ENCODE data around the gene GTSE1. TPM values are rescaled to one million over a fixed set of nuclear protein-coding genes. Genes with fewer than 3 reads are reported as not detected.
A peak's percentile ranks its signal among the peaks of the same experiment; 100 is the strongest.

GTSE1 gene
- total RNA-seq, 2 experiments from 2014 or later: 96.4 to 103 TPM

DNA sequence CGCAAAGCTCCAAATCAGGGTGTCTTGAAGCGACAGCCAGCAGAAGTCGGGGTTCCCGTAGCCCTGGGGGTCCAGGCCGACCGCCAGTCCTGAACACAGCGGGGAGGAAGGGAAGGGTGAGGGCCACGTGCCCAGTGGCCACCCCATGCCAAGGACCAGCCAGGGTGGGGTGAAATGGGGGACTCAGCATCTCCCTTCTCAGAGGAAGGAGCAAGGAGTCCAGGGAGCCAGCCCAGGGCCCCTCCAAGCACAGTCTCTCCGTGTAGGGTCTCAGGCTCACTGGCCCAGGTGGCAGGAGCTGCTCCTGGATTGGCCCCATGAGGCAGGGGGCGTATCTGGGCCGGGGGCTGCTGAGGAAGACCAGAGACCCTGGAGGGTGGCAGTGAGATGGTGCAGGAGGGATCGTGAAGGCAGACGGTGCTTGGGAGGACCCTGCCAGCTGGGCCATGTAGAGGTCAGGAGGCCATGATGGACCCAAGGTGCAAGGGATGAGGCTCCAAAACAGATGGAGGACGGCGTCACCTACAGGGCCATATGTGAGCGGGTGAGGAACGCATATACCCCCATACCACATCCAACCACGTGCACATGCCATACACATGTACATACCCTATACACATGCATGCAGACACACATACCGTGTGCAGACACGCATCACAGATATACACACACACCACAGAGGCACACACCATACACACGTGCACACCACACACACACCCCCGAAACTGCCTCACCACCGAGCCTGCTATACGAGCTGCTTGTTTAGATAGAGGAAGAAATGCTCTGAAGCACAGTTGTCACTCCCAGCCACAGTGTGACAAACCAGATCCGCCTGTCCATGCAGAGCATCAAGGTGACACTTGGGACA is 73.3 kb downstream of the GTSE1 start:
- H3K27ac Mint-ChIP-seq: peak overlapping the region; percentile 69
- no peaks in the 10 kb centered on the region for H3K9me3 Mint-ChIP-seq
- peaks cover 2% of the 10 kb centered on the region for H3K27me3 Mint-ChIP-seq
- no peaks in the 10 kb centered on the region for H3K36me3 Mint-ChIP-seq (ENCODE audit: low read depth)
- ChIA-PET CTCF (interaction anchor here (1.0 kb wide), 1 partner anchor 173 kb away, joined by 4 read pairs; no protein-coding TSS in a partner anchor), POLR2A (no interaction called here)
- H3K4me1 Mint-ChIP-seq: peaks cover 30% of the 10 kb centered on the region
- no peak for DNase-seq
- no peak overlapping the region for H3K4me3 Mint-ChIP-seq

DNA sequence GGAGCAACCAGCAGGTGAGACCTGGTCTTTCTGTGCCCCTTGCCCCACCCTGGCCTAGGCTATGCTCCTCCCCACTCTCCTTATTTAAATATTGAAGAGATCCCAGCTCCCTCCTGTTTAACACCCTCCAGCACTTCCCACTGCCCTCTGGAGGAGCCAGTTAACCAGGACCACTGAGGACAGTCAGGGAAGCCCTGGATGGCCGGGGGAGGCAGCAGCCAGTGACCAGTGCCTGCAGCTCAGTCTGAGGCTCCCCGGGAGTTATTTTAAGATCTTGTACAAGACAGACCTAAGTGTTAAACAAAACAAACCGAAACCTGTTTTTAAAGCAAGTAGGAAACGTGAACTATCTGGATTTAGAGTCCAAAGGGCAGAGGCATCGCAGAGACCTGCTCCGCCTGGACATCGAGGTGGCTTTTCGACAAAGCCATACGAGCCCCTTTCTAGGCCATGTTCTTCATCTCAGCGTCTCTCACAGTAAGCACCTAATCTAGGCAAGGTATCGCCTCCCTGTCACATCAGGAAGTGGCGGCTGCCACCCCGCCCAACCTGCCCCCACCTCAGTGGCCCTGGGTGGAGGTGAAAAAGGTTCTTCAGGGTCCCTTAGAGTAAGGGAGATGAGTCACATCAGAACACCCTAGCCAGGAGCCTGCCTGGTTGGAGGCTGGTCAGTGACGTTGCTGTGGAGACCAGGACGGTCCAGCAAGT is 74.1 kb downstream of the GTSE1 start:
- Mint-ChIP-seq H3K27me3 (peaks cover 2% of the 10 kb centered on the region), H3K27ac (peak overlapping the region; percentile 69), H3K9me3 (peaks cover 2% of the 10 kb centered on the region), H3K4me3 (no peak overlapping the region), H3K4me1 (peaks cover 30% of the 10 kb centered on the region), H3K36me3 (ENCODE audit: low read depth) (no peaks in the 10 kb centered on the region)
- ChIA-PET CTCF (no interaction called here), POLR2A (no interaction called here)
- DNase-seq: peak; percentile 17

DNA sequence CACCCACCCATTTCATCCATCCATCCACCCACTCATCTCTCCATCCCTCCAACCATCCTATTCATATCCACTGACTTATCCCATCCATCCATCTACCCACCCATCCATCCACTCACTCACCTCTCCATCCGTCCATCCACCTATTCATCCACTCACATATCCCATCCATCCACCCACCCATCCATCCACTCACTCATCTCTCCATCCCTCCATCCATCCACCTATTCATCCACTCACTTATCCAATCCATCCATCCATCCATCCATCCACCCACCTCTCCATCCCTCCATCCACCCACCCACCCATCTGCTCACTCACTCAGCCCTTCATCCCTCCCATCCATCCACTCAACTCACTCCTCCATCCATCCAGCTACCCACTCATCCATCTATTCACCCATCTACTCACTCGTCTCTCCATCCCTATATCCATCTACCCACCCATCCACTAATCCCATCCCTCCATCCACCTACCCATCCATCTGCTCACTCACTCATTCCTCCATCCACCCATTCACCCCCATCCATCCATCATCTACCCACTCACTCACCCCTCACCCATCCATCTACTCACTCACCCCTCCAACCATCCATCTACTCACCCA is 75.1 kb downstream of the GTSE1 start:
- ChIA-PET POLR2A (interaction anchor here (0.7 kb wide), 1 partner anchor 75 kb away, joined by 3 read pairs; the partner anchor contains the start of gene GTSE1), CTCF (no interaction called here)
- Mint-ChIP-seq H3K4me1 (peaks cover 30% of the 10 kb centered on the region), H3K9me3 (peaks cover 6% of the 10 kb centered on the region), H3K4me3 (no peak overlapping the region), H3K27ac (no peak overlapping the region), H3K36me3 (ENCODE audit: low read depth) (no peaks in the 10 kb centered on the region), H3K27me3 (peaks cover 2% of the 10 kb centered on the region)
- DNase-seq: no peak

DNA sequence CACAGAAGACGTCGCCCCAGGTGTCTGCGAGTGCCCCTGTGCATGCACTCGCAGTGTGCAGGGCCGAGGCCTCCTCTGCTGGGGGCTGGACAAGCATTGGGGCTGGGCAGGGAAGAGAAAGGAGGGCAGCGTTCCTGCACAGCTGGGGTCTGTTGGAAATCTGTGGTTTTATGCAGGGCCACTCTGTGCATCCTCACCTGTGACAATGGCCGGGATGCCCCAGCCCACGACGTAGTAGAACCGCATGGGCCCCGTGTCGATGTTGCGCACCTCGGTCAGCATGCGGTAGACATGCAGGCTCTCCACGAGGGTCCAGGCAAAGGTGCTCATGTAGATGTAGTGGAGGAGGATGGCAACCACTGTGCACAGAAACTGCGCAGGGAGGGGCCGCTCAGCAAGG is 76.0 kb downstream of the GTSE1 start:
- Mint-ChIP-seq H3K4me3 (no peak overlapping the region), H3K9me3 (peaks cover 8% of the 10 kb centered on the region), H3K27me3 (peaks cover 2% of the 10 kb centered on the region), H3K4me1 (peaks cover 29% of the 10 kb centered on the region), H3K27ac (no peak overlapping the region), H3K36me3 (ENCODE audit: low read depth) (no peaks in the 10 kb centered on the region)
- ChIA-PET CTCF (no interaction called here), POLR2A (no interaction called here)
- DNase-seq: no peak

DNA sequence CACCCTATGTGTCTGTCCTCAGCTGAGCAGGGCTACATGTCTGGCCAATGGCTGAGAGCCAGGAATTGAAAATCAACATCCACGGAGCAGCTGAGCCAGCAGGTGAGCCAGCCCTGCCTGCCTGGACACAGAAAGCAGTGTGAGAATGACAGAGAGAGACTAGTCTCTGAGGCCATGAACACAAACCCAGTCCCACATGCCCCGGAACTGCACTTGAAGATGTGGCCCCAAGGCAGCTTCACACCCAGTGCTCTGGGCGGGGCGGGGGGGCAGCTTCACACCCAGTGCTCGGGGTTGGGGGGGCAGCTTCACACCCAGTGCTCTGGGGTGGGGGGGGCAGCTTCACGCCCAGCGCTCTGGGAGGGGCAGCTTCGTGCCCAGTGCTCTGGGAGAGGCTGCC is 76.5 kb downstream of the GTSE1 start:
- no peak overlapping the region for H3K4me3 Mint-ChIP-seq
- ChIA-PET POLR2A (no interaction called here), CTCF (no interaction called here)
- peaks cover 2% of the 10 kb centered on the region for H3K27me3 Mint-ChIP-seq
- H3K27ac Mint-ChIP-seq: no peak overlapping the region
- DNase-seq: no peak
- H3K9me3 Mint-ChIP-seq: peaks cover 8% of the 10 kb centered on the region
- H3K36me3 Mint-ChIP-seq (ENCODE audit: low read depth): no peaks in the 10 kb centered on the region
- peaks cover 28% of the 10 kb centered on the region for H3K4me1 Mint-ChIP-seq

DNA sequence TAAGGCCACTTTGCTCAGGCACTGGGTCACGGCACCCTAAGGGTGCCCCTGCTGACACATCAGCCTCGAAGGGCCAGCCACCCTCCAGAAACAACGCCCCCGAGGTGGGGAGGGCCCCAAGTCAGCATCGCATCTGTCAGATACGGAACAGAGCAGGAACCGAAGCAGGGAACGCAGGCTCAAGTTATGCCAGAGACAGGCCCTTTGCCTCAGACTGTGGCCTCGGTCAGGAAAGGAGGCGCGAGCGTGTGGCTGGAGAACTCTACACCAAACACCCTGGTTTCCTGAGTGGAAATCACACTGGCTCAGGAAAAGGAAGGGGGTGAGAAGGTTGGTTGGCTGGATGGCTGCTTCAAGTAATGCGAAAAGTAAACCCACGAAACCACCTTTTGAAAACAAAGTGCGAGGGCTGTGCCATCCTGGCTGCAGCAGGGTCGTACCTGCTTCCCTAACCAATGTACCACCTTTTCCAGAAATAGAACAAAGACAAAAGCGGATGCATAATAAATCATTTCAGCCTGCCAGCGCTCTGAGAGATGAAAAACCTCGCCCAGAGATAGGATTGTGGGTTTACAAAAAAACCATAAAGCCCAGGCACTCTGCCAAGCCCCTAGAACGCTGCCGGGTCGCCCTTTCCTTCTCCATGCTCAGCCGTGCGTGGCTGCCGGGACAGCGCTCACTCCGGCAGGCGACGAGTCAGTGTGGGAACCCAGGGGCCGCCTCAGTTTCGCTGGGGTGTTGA is 77.4 kb downstream of the GTSE1 start:
- POLR2A ChIA-PET: no interaction called here
- H3K4me3 Mint-ChIP-seq: no peak overlapping the region
- H3K4me1 Mint-ChIP-seq: peaks cover 28% of the 10 kb centered on the region
- H3K27me3 Mint-ChIP-seq: peaks cover 2% of the 10 kb centered on the region
- DNase-seq: no peak
- CTCF ChIA-PET: no interaction called here
- H3K27ac Mint-ChIP-seq: no peak overlapping the region
- peaks cover 8% of the 10 kb centered on the region for H3K9me3 Mint-ChIP-seq
- H3K36me3 Mint-ChIP-seq (ENCODE audit: low read depth): no peaks in the 10 kb centered on the region

DNA sequence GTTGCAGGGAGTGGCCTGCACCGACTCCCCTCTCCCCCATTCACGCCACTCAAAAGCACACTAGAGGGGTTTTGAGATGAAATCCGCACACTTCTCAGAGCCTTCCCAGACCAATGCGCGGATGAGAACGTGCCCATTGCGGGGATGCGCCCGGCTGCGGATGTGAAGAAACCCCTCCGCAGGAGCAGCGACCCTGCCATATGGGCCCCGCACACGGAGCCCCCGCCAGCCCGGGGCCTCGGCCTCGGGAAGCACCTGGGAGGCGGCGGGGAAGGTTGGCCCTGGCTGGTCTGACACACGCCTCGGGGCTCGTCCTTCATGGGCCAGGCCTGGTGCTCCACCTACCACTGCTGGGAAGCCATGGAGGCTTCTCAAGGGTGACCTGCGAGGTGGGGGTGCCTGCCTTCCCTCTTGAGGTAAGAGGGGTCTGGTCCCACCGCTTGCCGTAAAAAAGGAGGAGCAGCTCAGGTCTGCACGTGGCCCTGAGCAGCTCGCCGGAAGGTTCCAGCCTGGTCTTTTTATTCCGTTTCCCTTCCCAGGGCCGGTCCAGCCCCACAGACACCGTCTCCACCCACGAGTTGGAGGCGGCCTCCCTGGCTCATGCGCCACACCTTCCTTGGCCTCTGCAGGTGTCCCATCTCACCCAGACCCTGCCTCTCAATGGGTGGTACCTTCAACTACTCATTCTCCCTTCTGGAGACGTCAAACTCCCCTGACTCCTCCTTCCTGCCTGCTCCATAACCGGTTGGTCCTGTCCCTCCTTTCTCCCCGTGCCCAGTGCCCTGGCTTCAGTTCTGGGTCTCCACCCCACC is 78.2 kb downstream of the GTSE1 start:
- H3K4me3 Mint-ChIP-seq: no peak overlapping the region
- H3K4me1 Mint-ChIP-seq: peaks cover 28% of the 10 kb centered on the region
- CTCF ChIA-PET: no interaction called here
- peaks cover 2% of the 10 kb centered on the region for H3K27me3 Mint-ChIP-seq
- no peak overlapping the region for H3K27ac Mint-ChIP-seq
- peaks cover 8% of the 10 kb centered on the region for H3K9me3 Mint-ChIP-seq
- POLR2A ChIA-PET: no interaction called here
- DNase-seq: no peak
- H3K36me3 Mint-ChIP-seq (ENCODE audit: low read depth): no peaks in the 10 kb centered on the region

DNA sequence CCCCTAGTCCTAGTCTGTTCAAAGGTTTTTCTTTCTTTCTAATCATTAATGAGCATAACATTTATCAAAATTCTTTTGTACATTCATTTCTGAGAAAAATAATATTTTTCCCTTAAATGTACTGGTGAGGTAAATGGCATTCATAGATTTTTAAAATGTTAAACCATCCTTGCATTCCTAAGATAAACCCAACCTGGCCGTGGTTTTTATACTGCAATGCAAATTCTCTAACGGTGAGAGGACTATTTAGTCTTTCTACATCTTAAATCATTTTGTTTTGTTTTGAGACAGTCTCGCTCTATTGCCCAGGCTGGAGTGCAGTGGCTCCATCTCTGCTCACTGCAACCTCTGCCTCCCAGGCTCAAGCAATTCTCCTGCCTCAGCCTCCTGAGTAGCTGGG is 79.4 kb downstream of the GTSE1 start:
- H3K4me1 Mint-ChIP-seq: peaks cover 19% of the 10 kb centered on the region
- DNase-seq: no peak
- H3K9me3 Mint-ChIP-seq: peaks cover 8% of the 10 kb centered on the region
- CTCF ChIA-PET: interaction anchor here (1.2 kb wide), 1 partner anchor 8 kb away, joined by 3 read pairs; no protein-coding TSS in a partner anchor
- H3K27me3 Mint-ChIP-seq: peaks cover 2% of the 10 kb centered on the region
- H3K4me3 Mint-ChIP-seq: no peak overlapping the region
- H3K27ac Mint-ChIP-seq: no peak overlapping the region
- POLR2A ChIA-PET: no interaction called here
- no peaks in the 10 kb centered on the region for H3K36me3 Mint-ChIP-seq (ENCODE audit: low read depth)

DNA sequence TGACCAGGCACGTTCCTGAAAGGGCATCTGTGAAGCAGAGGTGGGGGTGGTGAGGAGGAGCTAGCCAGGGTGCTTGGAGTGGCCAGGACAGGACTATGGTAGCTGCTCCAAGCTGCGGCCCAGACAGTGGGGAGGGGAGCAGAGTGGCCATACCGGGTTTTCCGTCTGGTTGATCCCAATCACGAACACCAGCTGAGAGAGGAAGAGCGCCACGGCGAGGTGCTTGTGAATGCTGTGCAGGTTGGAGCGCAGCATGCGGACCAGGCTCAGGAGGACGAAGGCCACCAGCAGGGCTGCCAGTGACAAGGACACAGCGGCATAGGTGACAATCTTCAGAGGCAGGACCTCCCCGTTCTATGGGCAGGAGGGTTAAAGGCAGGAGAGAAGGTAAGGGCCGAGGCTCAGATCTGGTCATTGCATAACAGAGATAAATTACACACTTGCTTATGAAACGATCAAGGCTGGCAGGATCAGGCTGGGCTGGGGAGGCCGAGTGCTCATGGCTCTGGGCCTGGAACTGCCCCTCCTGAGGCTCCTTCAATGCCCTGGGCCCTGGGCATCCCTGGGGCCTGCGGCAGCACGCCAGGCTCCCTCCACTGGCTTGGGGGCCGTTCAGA is 80.3 kb downstream of the GTSE1 start:
- Mint-ChIP-seq H3K4me1 (peaks cover 13% of the 10 kb centered on the region), H3K27me3 (no peaks in the 10 kb centered on the region), H3K9me3 (peaks cover 8% of the 10 kb centered on the region), H3K27ac (no peak overlapping the region), H3K4me3 (no peak overlapping the region), H3K36me3 (ENCODE audit: low read depth) (no peaks in the 10 kb centered on the region)
- no peak for DNase-seq
- ChIA-PET CTCF (interaction anchor here (1.2 kb wide), 1 partner anchor 9 kb away, joined by 3 read pairs; no protein-coding TSS in a partner anchor), POLR2A (no interaction called here)

DNA sequence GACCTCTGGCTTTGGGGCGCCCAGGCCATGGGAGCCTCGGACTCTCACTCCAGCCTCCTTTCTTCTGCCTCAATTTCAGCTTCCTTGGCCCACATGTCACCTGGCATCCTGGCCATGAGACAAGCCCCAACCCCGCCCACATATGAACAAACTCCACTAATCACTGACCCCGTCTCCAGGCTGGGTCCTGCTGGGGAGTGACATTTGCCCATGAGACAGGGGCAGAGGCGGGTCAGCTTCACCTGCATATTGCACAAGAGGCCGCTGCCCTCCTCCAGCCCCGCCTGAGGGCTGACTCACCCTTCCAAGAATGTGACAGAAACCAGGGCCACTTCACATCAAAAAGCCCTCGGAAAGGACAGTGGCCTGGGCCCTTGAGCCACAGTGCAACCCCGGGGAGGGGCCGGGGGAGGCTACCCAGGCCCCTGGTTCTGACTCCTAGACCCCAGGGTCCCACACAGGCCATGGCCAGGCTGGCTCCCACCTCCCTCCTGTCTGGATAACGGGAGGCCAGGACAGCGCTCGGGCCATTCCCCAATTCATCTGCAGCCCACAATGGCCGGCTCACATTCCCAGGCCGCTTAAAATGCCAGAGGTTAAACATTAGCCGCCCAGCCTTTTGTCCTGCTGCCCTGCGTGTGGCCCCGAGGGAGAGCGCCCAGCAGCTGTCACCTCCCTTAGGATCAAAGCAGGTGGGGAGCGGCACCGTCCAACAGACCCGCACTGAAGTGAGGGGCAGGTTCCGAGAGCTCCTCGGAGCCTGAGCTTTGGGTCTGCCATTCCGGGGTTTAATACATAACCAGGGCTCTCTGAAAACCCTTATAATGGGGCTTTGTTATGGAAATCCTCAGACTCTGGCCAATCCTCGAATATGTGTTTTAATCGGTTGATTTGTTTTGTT is 81.1 kb downstream of the GTSE1 start:
- Mint-ChIP-seq H3K36me3 (ENCODE audit: low read depth) (no peaks in the 10 kb centered on the region), H3K27me3 (no peaks in the 10 kb centered on the region), H3K9me3 (peaks cover 8% of the 10 kb centered on the region), H3K4me1 (peaks cover 13% of the 10 kb centered on the region), H3K4me3 (no peak overlapping the region), H3K27ac (no peak overlapping the region)
- DNase-seq: no peak
- ChIA-PET CTCF (interaction anchor here (1.1 kb wide), 1 partner anchor 180 kb away, joined by 3 read pairs; no protein-coding TSS in a partner anchor), POLR2A (no interaction called here)

DNA sequence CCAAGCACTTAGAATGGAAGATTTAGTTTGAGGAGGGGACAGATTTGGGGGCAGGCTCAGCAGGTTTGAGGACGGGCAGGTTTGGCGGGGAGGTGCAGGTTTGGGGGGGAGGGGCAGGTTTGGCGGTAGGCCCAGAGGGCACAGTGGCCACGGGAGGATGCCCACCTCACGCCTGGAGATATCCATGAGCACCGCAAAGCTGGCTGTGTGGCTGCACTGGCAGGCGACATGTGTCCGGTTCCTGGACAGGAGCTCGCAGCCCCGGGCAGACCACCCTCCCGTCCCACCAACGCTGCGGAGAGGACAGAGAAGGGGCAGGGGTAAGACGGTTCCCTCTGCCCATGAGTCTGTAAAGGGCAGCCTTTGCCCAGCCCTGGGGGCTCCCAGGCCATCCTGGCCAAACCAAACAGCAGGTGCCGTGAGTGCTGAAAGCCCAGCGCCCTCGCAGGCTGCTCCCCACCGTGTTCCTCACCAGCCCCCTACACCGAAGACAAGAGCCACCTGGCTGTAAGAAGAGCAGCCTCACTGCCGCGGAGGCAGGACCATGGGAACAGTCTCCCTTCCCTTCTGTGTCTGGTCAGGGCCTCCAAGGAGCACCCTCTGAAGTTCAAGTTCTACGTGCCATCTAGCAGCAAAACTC is 81.9 kb downstream of the GTSE1 start:
- peaks cover 8% of the 10 kb centered on the region for H3K9me3 Mint-ChIP-seq
- no peak overlapping the region for H3K4me3 Mint-ChIP-seq
- POLR2A ChIA-PET: no interaction called here

More for the DNA sequence above, 81.9 kb downstream of the GTSE1 start:
- Mint-ChIP-seq H3K27ac (no peak overlapping the region), H3K4me1 (peaks cover 9% of the 10 kb centered on the region), H3K27me3 (no peaks in the 10 kb centered on the region), H3K36me3 (ENCODE audit: low read depth) (no peaks in the 10 kb centered on the region)
- no peak for DNase-seq
- CTCF ChIA-PET: interaction anchor here (1.1 kb wide), 1 partner anchor 179 kb away, joined by 3 read pairs; no protein-coding TSS in a partner anchor

All from activated CD4-positive, alpha-beta T cell treated with anti-CD3 and anti-CD28 coated beads, Interleukin-2, amount 10 ng/mL, durations not matched to agents 7 days and 5 days (primary cell).